Stimulated activated CD4-positive, alpha-beta T cell treated with anti-CD3 and anti-CD28 coated beads, Interleukin-2, amount 100 ng/mL, for 24 hours (primary cell): ENCODE measurements around the gene PSMB4.

Experiments used
- DNase-seq, 2 donors: peaks; one replicate each; pipeline ENCODE4 v3.0.0-alpha.2; 2020

Gene PSMB4

DNA sequence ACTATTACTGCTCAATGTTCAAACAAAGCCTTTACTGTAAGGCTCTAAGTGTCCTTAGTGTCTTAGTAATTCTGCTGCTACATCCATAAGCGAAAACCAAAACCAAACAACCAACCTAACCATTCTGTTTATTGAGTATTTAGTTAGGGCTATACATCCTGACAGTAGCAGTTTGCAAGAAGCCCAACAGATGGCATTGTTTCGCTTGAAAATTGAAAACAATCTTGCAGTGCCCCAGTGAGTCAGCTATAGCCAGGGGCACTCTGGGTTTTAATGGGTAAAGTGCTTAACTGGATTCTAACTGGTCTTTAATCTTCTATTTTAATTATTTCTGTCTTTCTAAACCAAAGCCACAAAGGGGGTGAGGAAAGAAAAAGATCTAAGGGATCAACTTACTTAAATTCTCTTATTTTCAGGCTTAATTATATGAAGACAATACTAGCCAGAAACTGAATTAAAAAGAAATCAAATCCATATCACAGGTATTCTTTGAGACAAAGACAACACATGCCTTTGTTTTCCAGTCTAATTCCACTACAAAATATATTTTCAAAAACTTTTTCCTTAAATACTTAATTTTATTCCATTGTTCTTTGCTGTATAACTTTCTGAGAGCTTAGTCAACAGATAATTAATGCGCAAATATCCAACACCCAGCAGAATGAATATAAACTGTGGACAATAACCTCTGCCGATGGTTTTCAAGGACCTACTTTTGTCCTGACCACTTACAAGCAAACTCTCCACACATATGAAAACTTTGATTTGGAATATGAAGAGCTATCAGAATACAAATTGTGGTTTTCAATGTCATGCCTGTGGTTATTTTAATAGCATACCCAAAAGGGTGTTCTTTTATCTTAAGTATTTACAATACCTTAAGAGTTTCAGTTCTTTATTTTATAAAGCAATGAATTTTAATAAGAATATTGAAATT, 44.7 kb downstream of the PSMB4 start:
- peak; percentile 57 to 73 for DNase-seq

DNA sequence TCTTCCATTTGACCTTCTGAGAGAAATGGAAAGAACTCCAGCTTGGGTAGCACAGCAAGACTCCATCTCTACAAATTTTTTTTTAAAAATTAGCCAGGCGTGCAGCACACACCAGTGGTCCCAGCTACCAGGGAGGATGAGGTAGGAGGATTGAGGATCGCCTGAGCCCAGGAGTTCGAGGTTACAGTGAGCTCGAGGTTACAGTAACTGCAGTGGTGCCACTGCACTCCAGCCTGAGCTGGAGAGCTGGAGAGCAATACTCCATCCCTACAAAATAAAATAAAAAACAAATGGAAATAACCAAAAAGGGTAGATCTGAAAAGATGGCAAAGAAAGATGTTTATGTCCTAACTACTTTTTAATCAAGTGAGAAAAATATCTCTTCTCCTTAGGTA, 45.4 kb downstream of the PSMB4 start:
- no peak for DNase-seq

DNA sequence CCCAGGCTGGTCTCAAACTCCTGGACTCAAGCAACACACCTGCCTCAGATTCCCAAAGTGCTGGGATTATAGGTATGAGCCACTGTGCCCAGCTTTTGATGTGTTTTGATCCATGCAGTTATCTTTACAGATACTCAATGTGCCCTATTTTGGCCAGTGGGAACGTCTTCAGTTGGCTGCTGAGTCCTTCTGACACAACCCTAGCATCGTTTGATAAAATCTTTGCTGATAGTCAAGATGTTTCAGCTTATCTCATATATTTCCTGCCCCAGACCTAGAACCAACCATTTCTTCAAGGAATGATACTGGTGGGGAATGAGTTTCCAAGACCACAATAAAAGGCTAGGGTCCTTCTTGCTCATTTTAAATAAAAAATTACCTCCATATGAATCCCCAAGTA, 48.3 kb downstream of the PSMB4 start:
- DNase-seq = no peak
